ENCODE measurements around the gene FOXB1. TPM values are rescaled to one million over a fixed set of nuclear protein-coding genes. Genes with fewer than 3 reads are reported as not detected.

Gene FOXB1
- total RNA-seq, 1 donor from 2014 or later = not detected

DNA sequence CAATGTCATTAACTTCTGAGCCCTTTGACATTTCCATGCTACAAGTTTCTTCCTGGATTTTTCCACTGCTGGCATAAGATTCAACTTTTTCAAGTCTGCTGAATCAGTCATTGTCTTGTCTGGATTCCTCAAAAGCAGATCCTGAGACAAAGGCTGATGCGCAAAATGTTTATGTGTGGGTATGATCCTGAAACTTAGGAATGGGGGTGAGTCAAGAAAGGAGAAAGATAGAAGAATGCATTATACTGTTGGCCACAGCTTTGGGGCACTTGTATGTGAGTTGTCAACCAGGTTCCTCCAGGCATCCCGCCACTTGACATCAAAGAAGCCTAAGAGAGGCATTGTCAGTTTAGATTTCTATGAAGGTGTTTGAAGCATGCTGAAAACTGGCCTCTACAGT lies 50.4 kb downstream of the FOXB1 start:
- Mint-ChIP-seq H3K4me3 (ENCODE audit: unreplicated experiment) (no peak overlapping the region), H3K27me3 (ENCODE audit: low read depth) (peaks cover 34% of the 10 kb centered on the region), H3K27ac (ENCODE audit: unreplicated experiment) (no peak overlapping the region), H3K4me1 (ENCODE audit: low read depth) (no peaks in the 10 kb centered on the region), H3K9me3 (ENCODE audit: low read depth) (peaks cover 11% of the 10 kb centered on the region), H3K36me3 (ENCODE audit: low read depth) (peaks cover 1% of the 10 kb centered on the region)
- TF ChIP-seq CTCF (IDR thresholded peaks at IDR 0.05) = no peak
- DNase-seq (ENCODE audit: low spot score) = no peak

All from chondrocyte (in vitro differentiated cells).